ENCODE measurements around the gene KIAA1614.

The KIAA1614 gene

GRCh38 chr1:180927841-180928240 lies 15.1 kb downstream of the KIAA1614 start:
- no peaks in the 10 kb centered on the region for H3K36me3 Mint-ChIP-seq (ENCODE audit: low read depth)
- H3K4me1 Mint-ChIP-seq (ENCODE audit: low read depth), result peaks cover 10% of the 10 kb centered on the region
- no peak overlapping the region for H3K4me3 Mint-ChIP-seq
- no peaks in the 10 kb centered on the region for H3K9me3 Mint-ChIP-seq
- no peak overlapping the region for H3K27ac Mint-ChIP-seq
- peaks cover 2% of the 10 kb centered on the region for H3K27me3 Mint-ChIP-seq
- DNase-seq, result no peak

GRCh38 chr1:180928331-180929230 lies 15.9 kb downstream of the KIAA1614 start:
- no peak overlapping the region for H3K4me3 Mint-ChIP-seq
- H3K36me3 Mint-ChIP-seq (ENCODE audit: low read depth), result no peaks in the 10 kb centered on the region
- H3K27ac Mint-ChIP-seq, result no peak overlapping the region
- H3K4me1 Mint-ChIP-seq (ENCODE audit: low read depth), result peaks cover 10% of the 10 kb centered on the region
- H3K27me3 Mint-ChIP-seq, result peaks cover 2% of the 10 kb centered on the region
- H3K9me3 Mint-ChIP-seq, result no peaks in the 10 kb centered on the region
- DNase-seq, result no peak

GRCh38 chr1:180929389-180929788 lies 16.7 kb downstream of the KIAA1614 start:
- H3K36me3 Mint-ChIP-seq (ENCODE audit: low read depth), result no peaks in the 10 kb centered on the region
- no peak overlapping the region for H3K4me3 Mint-ChIP-seq
- H3K4me1 Mint-ChIP-seq (ENCODE audit: low read depth), result peaks cover 10% of the 10 kb centered on the region
- peaks cover 3% of the 10 kb centered on the region for H3K27me3 Mint-ChIP-seq
- H3K27ac Mint-ChIP-seq, result no peak overlapping the region
- no peak for DNase-seq
- no peaks in the 10 kb centered on the region for H3K9me3 Mint-ChIP-seq

- no peak overlapping the region for H3K27ac Mint-ChIP-seq
- no peaks in the 10 kb centered on the region for H3K36me3 Mint-ChIP-seq (ENCODE audit: low read depth)
Observed at GRCh38 chr1:180930687-180931086, 18.0 kb downstream of the KIAA1614 start.

GRCh38 chr1:180931529-180931928 lies 18.8 kb downstream of the KIAA1614 start:
- Mint-ChIP-seq H3K27me3 (peaks cover 3% of the 10 kb centered on the region), H3K27ac (no peak overlapping the region), H3K4me3 (no peak overlapping the region), H3K9me3 (no peaks in the 10 kb centered on the region), H3K4me1 (ENCODE audit: low read depth) (peaks cover 9% of the 10 kb centered on the region), H3K36me3 (ENCODE audit: low read depth) (no peaks in the 10 kb centered on the region)
- no peak for DNase-seq

More at GRCh38 chr1:180930687-180931086, 18.0 kb downstream of the KIAA1614 start:
- DNase-seq, result no peak
- H3K27me3 Mint-ChIP-seq, result peaks cover 3% of the 10 kb centered on the region
- H3K9me3 Mint-ChIP-seq, result no peaks in the 10 kb centered on the region
- H3K4me1 Mint-ChIP-seq (ENCODE audit: low read depth), result peaks cover 13% of the 10 kb centered on the region
- H3K4me3 Mint-ChIP-seq, result no peak overlapping the region

- Mint-ChIP-seq H3K4me3 (no peak overlapping the region), H3K27ac (no peak overlapping the region), H3K36me3 (ENCODE audit: low read depth) (no peaks in the 10 kb centered on the region), H3K9me3 (no peaks in the 10 kb centered on the region), H3K4me1 (ENCODE audit: low read depth) (peaks cover 3% of the 10 kb centered on the region), H3K27me3 (peaks cover 3% of the 10 kb centered on the region)
- no peak for DNase-seq
Observed at GRCh38 chr1:180932378-180932777, 19.7 kb downstream of the KIAA1614 start.

GRCh38 chr1:180933141-180933540 lies 20.4 kb downstream of the KIAA1614 start:
- Mint-ChIP-seq H3K4me1 (ENCODE audit: low read depth) (peaks cover 3% of the 10 kb centered on the region), H3K27ac (no peak overlapping the region), H3K36me3 (ENCODE audit: low read depth) (no peaks in the 10 kb centered on the region), H3K4me3 (no peak overlapping the region), H3K9me3 (no peaks in the 10 kb centered on the region), H3K27me3 (peaks cover 3% of the 10 kb centered on the region)
- no peak for DNase-seq

- DNase-seq, result no peak
- Mint-ChIP-seq H3K27me3 (peaks cover 3% of the 10 kb centered on the region), H3K4me1 (ENCODE audit: low read depth) (peaks cover 3% of the 10 kb centered on the region), H3K36me3 (ENCODE audit: low read depth) (no peaks in the 10 kb centered on the region), H3K4me3 (no peak overlapping the region), H3K9me3 (no peaks in the 10 kb centered on the region), H3K27ac (peak overlapping the region; percentile 1)
Observed at GRCh38 chr1:180934563-180934962, 21.9 kb downstream of the KIAA1614 start.

- H3K4me1 Mint-ChIP-seq (ENCODE audit: low read depth), result peaks cover 3% of the 10 kb centered on the region
- DNase-seq, result no peak
- H3K4me3 Mint-ChIP-seq, result no peak overlapping the region
- peaks cover 3% of the 10 kb centered on the region for H3K27me3 Mint-ChIP-seq
- no peaks in the 10 kb centered on the region for H3K9me3 Mint-ChIP-seq
- no peaks in the 10 kb centered on the region for H3K36me3 Mint-ChIP-seq (ENCODE audit: low read depth)
- no peak overlapping the region for H3K27ac Mint-ChIP-seq
Observed at GRCh38 chr1:180935326-180936109, 22.8 kb downstream of the KIAA1614 start.

- DNase-seq, result no peak
- peaks cover 3% of the 10 kb centered on the region for H3K4me1 Mint-ChIP-seq (ENCODE audit: low read depth)
- peak overlapping the region; percentile 18 for H3K27ac Mint-ChIP-seq
- no peaks in the 10 kb centered on the region for H3K9me3 Mint-ChIP-seq
- peaks cover 3% of the 10 kb centered on the region for H3K27me3 Mint-ChIP-seq
- no peaks in the 10 kb centered on the region for H3K36me3 Mint-ChIP-seq (ENCODE audit: low read depth)
- H3K4me3 Mint-ChIP-seq, result no peak overlapping the region
Observed at GRCh38 chr1:180936110-180937011, 23.7 kb downstream of the KIAA1614 start.

- Mint-ChIP-seq H3K4me1 (ENCODE audit: low read depth) (peaks cover 3% of the 10 kb centered on the region), H3K27ac (no peak overlapping the region), H3K9me3 (no peaks in the 10 kb centered on the region), H3K27me3 (peaks cover 3% of the 10 kb centered on the region), H3K36me3 (ENCODE audit: low read depth) (no peaks in the 10 kb centered on the region), H3K4me3 (no peak overlapping the region)
- no peak for DNase-seq
Observed at GRCh38 chr1:180937012-180937372, 24.3 kb downstream of the KIAA1614 start.

- H3K9me3 Mint-ChIP-seq, result no peaks in the 10 kb centered on the region
- H3K27ac Mint-ChIP-seq, result no peak overlapping the region
- H3K27me3 Mint-ChIP-seq, result peaks cover 3% of the 10 kb centered on the region
- peaks cover 3% of the 10 kb centered on the region for H3K4me1 Mint-ChIP-seq (ENCODE audit: low read depth)
- no peak for DNase-seq
- H3K36me3 Mint-ChIP-seq (ENCODE audit: low read depth), result no peaks in the 10 kb centered on the region
- H3K4me3 Mint-ChIP-seq, result no peak overlapping the region
Observed at GRCh38 chr1:180937624-180938225, 25.0 kb downstream of the KIAA1614 start.

- no peaks in the 10 kb centered on the region for H3K9me3 Mint-ChIP-seq
- H3K36me3 Mint-ChIP-seq (ENCODE audit: low read depth), result no peaks in the 10 kb centered on the region
- peaks cover 3% of the 10 kb centered on the region for H3K27me3 Mint-ChIP-seq
- no peak for DNase-seq
- H3K27ac Mint-ChIP-seq, result no peak overlapping the region
- peaks cover 3% of the 10 kb centered on the region for H3K4me1 Mint-ChIP-seq (ENCODE audit: low read depth)
- no peak overlapping the region for H3K4me3 Mint-ChIP-seq
Observed at GRCh38 chr1:180939073-180939710, 26.5 kb downstream of the KIAA1614 start.
